ENCODE measurements around the gene MARCHF3.

GRCh38 chr5:126948453-126948852 lies 81.9 kb downstream of the MARCHF3 start:
- TF ChIP-seq CTCF (IDR thresholded peaks at IDR 0.05; ENCODE audit: poor library complexity, severe bottlenecking): no peak
- no peak for TF ChIP-seq EZH2 (IDR thresholded peaks at IDR 0.05; ENCODE audit: borderline replicate concordance, insufficient read depth, low read length, poor library complexity, severe bottlenecking)
- no peak for TF ChIP-seq EP300 (conservative IDR thresholded peaks at IDR 0.05; ENCODE audit: poor library complexity, severe bottlenecking)

Measured in neural cell (in vitro differentiated cells).